K562 (cell line): ENCODE results near the gene TIFAB. TPM values are rescaled to one million over a fixed set of nuclear protein-coding genes. Genes with fewer than 3 reads are reported as not detected.
A peak's percentile ranks its signal among the peaks of the same experiment; 100 is the strongest.

Experiments used
- BRCA1 ChIP-seq, 2 experiments: fragments of 450-650 bp in 1 of 2; sonication (generic) in 1 of 2; formaldehyde crosslinking in 1 of 2; IDR thresholded peaks; 2 replicates each; pipeline versions ENCODE4 v1.5.0 to v1.6.1; 2017 to 2020; ENCODE audit warnings: mild to moderate bottlenecking in 1 of 2, missing genetic modification reagents in 1 of 2
- FOS ChIP-seq: IDR thresholded peaks from 3 replicates; pipeline ENCODE4 v1.6.1; 2011; ENCODE audit not compliant: insufficient read length; ENCODE audit errors: extremely low read depth
- FOXP1 ChIP-seq: sonication (generic); formaldehyde crosslinking; IDR thresholded peaks from 2 replicates; pipeline ENCODE4 v1.8.0; 2022; ENCODE audit warnings: mild to moderate bottlenecking, missing genetic modification reagents
- NFE2L1 ChIP-seq: fragments of 450-650 bp; IDR thresholded peaks from 2 replicates; pipeline ENCODE4 v1.6.1; 2016; ENCODE audit warnings: missing genetic modification characterization, low read depth, mild to moderate bottlenecking, missing compliant biosample characterization, moderate library complexity, borderline replicate concordance
- SMARCA5 ChIP-seq: fragments of 450-650 bp; IDR thresholded peaks from 2 replicates; pipeline ENCODE4 v1.6.1; 2016
- SMARCB1 ChIP-seq: IDR thresholded peaks from 2 replicates; pipeline ENCODE4 v1.6.1; 2011; ENCODE audit warnings: improper control_type of control experiment, low read depth; ENCODE audit not compliant: insufficient read length
- TCFL5 ChIP-seq: fragments of 250-450 bp; sonication (Bioruptor Pico); conservative IDR thresholded peaks from 2 replicates; pipeline ENCODE4 v1.6.1; 2021; ENCODE audit warnings: mild to moderate bottlenecking, moderate library complexity, matching md5 sums
- ZNF175 ChIP-seq: fragments of 200-800 bp; sonication (Bioruptor generic); IDR thresholded peaks from 2 replicates; pipeline ENCODE4 v1.6.1; 2016; ENCODE audit warnings: low read depth, mild to moderate bottlenecking, missing genetic modification characterization, missing compliant biosample characterization
- ZNF212 ChIP-seq: fragments of 450-650 bp; formaldehyde crosslinking; IDR thresholded peaks from 2 replicates; pipeline ENCODE4 v1.4.0; 2020; ENCODE audit warnings: mild to moderate bottlenecking
- ZNF318 ChIP-seq, 2 experiments: fragments of 450-650 bp; IDR thresholded peaks; 2 replicates each; pipeline ENCODE4 v1.6.1; 2016; ENCODE audit warnings: mild to moderate bottlenecking in 2 of 2, borderline replicate concordance in 1 of 2, low read depth in 1 of 2, moderate library complexity in 1 of 2
- ZNF408 ChIP-seq: fragments of 250-450 bp; sonication (Bioruptor Pico); IDR thresholded peaks from 2 replicates; pipeline ENCODE4 v1.4.0; 2020; ENCODE audit warnings: low read depth, mild to moderate bottlenecking, moderate library complexity
- ZNF586 ChIP-seq: fragments of 450-650 bp; formaldehyde crosslinking; conservative IDR thresholded peaks from 2 replicates; pipeline ENCODE4 v1.4.0; 2020; ENCODE audit warnings: mild to moderate bottlenecking, moderate library complexity
- ZNF766 ChIP-seq: fragments of 200-800 bp; sonication (Bioruptor generic); conservative IDR thresholded peaks from 2 replicates; pipeline ENCODE4 v1.6.1; 2016; ENCODE audit warnings: missing genetic modification characterization, missing compliant biosample characterization
- polyA plus RNA-seq, 8 experiments: library from polyadenylated mRNA; depleted of rRNA in 4 of 8; stranded (reverse) in 5 of 8; unstranded in 3 of 8; fragments of >200 nt; fragmentation: Nextera tagmentation in 2 of 8; fragmentation: Illumina TruSeq in 1 of 8; extraction: Ambion mirVana in 2 of 8; extraction: Trizol in 1 of 8; gene quantifications; 2 replicates each; pipeline versions ENCODE4 v1.2.1 to v1.2.3, GENCODE V29; 2011 to 2014; ENCODE audit warnings: inconsistent platforms in 1 of 8, missing spikeins in 1 of 8
- total RNA-seq, 7 experiments: library from RNA; depleted of rRNA in 6 of 7; stranded (reverse); fragments of >200 nt in 6 of 7; fragmentation: Illumina TruSeq in 2 of 7; extraction: Trizol in 2 of 7; gene quantifications; 2 replicates each; pipeline versions ENCODE4 v1.2.1 to v1.2.3, GENCODE V29; 2011 to 2021; ENCODE audit warnings: low replicate concordance in 1 of 7
- TF ChIP-seq, protein P1 (sequence below): fragments of 450-650 bp; formaldehyde crosslinking; IDR thresholded peaks from 2 replicates; pipeline ENCODE4 v1.4.0; 2020; ENCODE audit warnings: mild to moderate bottlenecking, mixed read lengths
- TF ChIP-seq, protein P2 (sequence below): fragments of 250-450 bp; sonication (Bioruptor Pico); IDR thresholded peaks from 2 replicates; pipeline ENCODE4 v1.5.0; 2021; ENCODE audit warnings: mild to moderate bottlenecking, borderline replicate concordance

TIFAB gene
- total and polyA plus RNA-seq, 9 of the 15 experiments (the other 6 are each of a cell fraction or from before 2014, with no cell fraction given) = not detected

DNA sequence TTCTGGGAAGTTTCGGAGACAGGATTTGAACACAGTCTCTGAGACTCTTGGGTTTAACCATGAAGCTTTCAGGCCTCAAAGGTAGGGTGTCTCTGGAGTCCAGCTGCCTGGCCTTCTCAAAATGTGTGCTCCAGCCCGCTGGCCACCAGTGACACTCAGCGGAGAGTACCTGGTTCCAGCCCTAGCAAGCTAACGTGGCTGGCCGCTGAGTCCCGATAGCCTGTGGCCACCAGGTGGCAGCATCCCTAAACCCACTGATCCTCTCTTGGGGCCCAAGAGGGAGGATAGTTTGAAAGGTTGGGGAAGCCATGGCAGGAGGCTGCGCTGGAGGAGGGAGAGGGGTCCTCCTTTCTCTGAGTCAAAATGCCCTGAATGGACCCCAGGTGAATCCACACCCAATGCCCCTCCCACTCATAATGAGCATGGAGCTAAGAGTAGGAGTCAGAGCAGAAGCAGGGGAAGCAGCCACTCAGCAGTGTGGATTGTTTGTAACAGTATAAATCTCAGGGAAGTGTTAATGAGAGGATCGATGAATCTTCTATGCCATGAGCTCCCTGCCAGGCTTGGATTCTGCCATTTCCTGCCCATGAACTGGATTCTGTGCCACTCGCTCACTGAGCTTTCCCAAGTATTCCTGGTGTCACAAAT lies 5.4 kb upstream of the TIFAB start (continued):
- TF ChIP-seq ZNF318 (IDR thresholded peaks at IDR 0.05; ENCODE audit: borderline replicate concordance in 1 of 2, low read depth in 1 of 2) = no peak
- no peak for TF ChIP-seq SMARCB1
- no peak for TF ChIP-seq TCFL5 (CRISPR knock-in tag)
- TF ChIP-seq NFE2L1 = no peak
- no peak for TF ChIP-seq FOXP1 (CRISPR knock-in tag)
- TF ChIP-seq ZNF212 (CRISPR knock-in tag) = no peak
- no peak for TF ChIP-seq ZNF766 (CRISPR knock-in tag)
- no peak for TF ChIP-seq ZNF408 (CRISPR knock-in tag)
- TF ChIP-seq, protein P1, sequence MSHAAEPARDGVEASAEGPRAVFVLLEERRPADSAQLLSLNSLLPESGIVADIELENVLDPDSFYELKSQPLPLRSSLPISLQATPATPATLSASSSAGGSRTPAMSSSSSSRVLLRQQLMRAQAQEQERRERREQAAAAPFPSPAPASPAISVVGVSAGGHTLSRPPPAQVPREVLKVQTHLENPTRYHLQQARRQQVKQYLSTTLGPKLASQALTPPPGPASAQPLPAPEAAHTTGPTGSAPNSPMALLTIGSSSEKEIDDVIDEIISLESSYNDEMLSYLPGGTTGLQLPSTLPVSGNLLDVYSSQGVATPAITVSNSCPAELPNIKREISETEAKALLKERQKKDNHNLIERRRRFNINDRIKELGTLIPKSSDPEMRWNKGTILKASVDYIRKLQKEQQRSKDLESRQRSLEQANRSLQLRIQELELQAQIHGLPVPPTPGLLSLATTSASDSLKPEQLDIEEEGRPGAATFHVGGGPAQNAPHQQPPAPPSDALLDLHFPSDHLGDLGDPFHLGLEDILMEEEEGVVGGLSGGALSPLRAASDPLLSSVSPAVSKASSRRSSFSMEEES (CRISPR knock-in tag) = no peak
- TF ChIP-seq, protein P2, sequence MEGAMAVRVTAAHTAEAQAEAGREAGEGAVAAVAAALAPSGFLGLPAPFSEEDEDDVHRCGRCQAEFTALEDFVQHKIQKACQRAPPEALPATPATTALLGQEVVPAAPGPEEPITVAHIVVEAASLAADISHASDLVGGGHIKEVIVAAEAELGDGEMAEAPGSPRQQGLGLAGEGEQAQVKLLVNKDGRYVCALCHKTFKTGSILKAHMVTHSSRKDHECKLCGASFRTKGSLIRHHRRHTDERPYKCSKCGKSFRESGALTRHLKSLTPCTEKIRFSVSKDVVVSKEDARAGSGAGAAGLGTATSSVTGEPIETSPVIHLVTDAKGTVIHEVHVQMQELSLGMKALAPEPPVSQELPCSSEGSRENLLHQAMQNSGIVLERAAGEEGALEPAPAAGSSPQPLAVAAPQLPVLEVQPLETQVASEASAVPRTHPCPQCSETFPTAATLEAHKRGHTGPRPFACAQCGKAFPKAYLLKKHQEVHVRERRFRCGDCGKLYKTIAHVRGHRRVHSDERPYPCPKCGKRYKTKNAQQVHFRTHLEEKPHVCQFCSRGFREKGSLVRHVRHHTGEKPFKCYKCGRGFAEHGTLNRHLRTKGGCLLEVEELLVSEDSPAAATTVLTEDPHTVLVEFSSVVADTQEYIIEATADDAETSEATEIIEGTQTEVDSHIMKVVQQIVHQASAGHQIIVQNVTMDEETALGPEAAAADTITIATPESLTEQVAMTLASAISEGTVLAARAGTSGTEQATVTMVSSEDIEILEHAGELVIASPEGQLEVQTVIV (CRISPR knock-in tag) = no peak
- TF ChIP-seq BRCA1 (IDR thresholded peaks at IDR 0.05) = no peak
- no peak for TF ChIP-seq BRCA1 (CRISPR knock-in tag; IDR thresholded peaks at IDR 0.05)
- TF ChIP-seq SMARCA5 = no peak
- TF ChIP-seq FOS = no peak
- 0 out of 2 replicates have a peak, but pooled peaks have one; percentile 32 for TF ChIP-seq ZNF175 (CRISPR knock-in tag)
- TF ChIP-seq ZNF586 = no peak
